CD8-positive, alpha-beta memory T cell (primary cell): ENCODE measurements around the gene THOP1. TPM values are rescaled to one million over a fixed set of nuclear protein-coding genes. Genes with fewer than 3 reads are reported as not detected.

Source experiments
- CTCF ChIA-PET: fragments of 350-600 bp; sonication (Branson Sonifier 250); formaldehyde crosslinking; loops from one replicate; lab custom pipeline; 2021; ENCODE audit warnings: antibody characterized with exemption; lab: Charles Lee
- POLR2A ChIA-PET: fragments of 350-600 bp; sonication (Branson Sonifier 250); formaldehyde crosslinking; loops from one replicate; lab custom pipeline; 2021; ENCODE audit warnings: antibody characterized with exemption; lab: Charles Lee
- DNase-seq, 5 donors: peaks; one replicate each; pipeline versions ENCODE4 v3.0.0 to v3.0.0-alpha.2; 2020 to 2022; ENCODE audit warnings: mixed read lengths in 1 of 5
- H3K27ac ChIP-seq: one replicate; pipeline ENCODE4 v1.7.0; 2013; ENCODE audit warnings: low read depth, mild to moderate bottlenecking, low read length, moderate library complexity
- H3K27me3 ChIP-seq: 2 replicates; pipeline ENCODE4 v1.7.0; 2013; ENCODE audit warnings: low read length, mild to moderate bottlenecking; ENCODE audit not compliant: insufficient read depth, poor library complexity, severe bottlenecking
- H3K36me3 ChIP-seq: 2 replicates; pipeline ENCODE4 v1.7.0; 2013; ENCODE audit warnings: mild to moderate bottlenecking, low read length, moderate library complexity; ENCODE audit not compliant: insufficient read depth
- H3K4me1 ChIP-seq: 2 replicates; pipeline ENCODE4 v1.7.0; 2013; ENCODE audit warnings: mild to moderate bottlenecking, low read length, moderate library complexity; ENCODE audit not compliant: insufficient read depth
- H3K4me3 ChIP-seq: 2 replicates; pipeline ENCODE4 v1.7.0; 2013; ENCODE audit warnings: mild to moderate bottlenecking, low read length
- H3K9me3 ChIP-seq: 2 replicates; pipeline ENCODE4 v1.7.0; 2013; ENCODE audit warnings: mild to moderate bottlenecking, low read length
- H3K27ac Mint-ChIP-seq, 8 donors: one replicate each; pipeline ENCODE4 v1.8.0; 2020 to 2021; ENCODE audit warnings: mixed read lengths in 8 of 8, mild to moderate bottlenecking in 6 of 8, inconsistent platforms in 3 of 8, moderate library complexity in 3 of 8
- H3K27me3 Mint-ChIP-seq, 2 donors: one replicate each; pipeline ENCODE4 v1.8.0; 2020 to 2021; ENCODE audit warnings: mixed read lengths in 2 of 2, mild to moderate bottlenecking in 1 of 2, moderate library complexity in 1 of 2
- H3K36me3 Mint-ChIP-seq, 3 donors: one replicate each; pipeline ENCODE4 v1.8.0; 2020 to 2021; ENCODE audit warnings: mixed read lengths in 3 of 3, inconsistent platforms in 1 of 3, mild to moderate bottlenecking in 1 of 3
- H3K4me1 Mint-ChIP-seq, 3 donors: one replicate each; pipeline ENCODE4 v1.8.0; 2020 to 2021; ENCODE audit warnings: mixed read lengths in 3 of 3, inconsistent platforms in 1 of 3, mild to moderate bottlenecking in 1 of 3
- H3K4me3 Mint-ChIP-seq, 7 donors: one replicate each; pipeline ENCODE4 v1.8.0; 2020 to 2021; ENCODE audit warnings: mixed read lengths in 7 of 7, mild to moderate bottlenecking in 6 of 7, moderate library complexity in 4 of 7, inconsistent platforms in 2 of 7
- H3K9me3 Mint-ChIP-seq, 5 donors: one replicate each; pipeline ENCODE4 v1.8.0; 2020 to 2022; ENCODE audit warnings: mixed read lengths in 5 of 5, mild to moderate bottlenecking in 3 of 5, moderate library complexity in 2 of 5, inconsistent platforms in 1 of 5
- polyA plus RNA-seq: library from polyadenylated mRNA; unstranded; fragments of 300-500 nt; fragmentation: Illumina TruSeq; gene quantifications from one replicate; pipeline ENCODE4 v1.2.3, GENCODE V29; 2021
- total RNA-seq, 2 experiments: library from RNA; stranded (reverse); gene quantifications; one replicate each; pipeline ENCODE4 v1.2.3, GENCODE V29; 2021

THOP1 gene
- total and polyA plus RNA-seq, 3 experiments from 2014 or later: 40.2 to 178 (median 169) TPM

- peaks cover 0 to 12% (median 0%) of the 10 kb centered on the region in 3 donors for H3K36me3 Mint-ChIP-seq
- H3K4me3 Mint-ChIP-seq: peak overlapping the region in 3 of 7 donors; percentile 32 to 52 (median 44)
- H3K27me3 Mint-ChIP-seq: no peaks in the 10 kb centered on the region
- CTCF ChIA-PET: interaction anchor here (1.0 kb wide), 1 partner anchor 39 kb away, joined by 3 read pairs; no protein-coding TSS in a partner anchor
- Histone ChIP-seq H3K4me3 (no peak overlapping the region), H3K36me3 (no peaks in the 10 kb centered on the region), H3K4me1 (peaks cover 49% of the 10 kb centered on the region), H3K27me3 (no peaks in the 10 kb centered on the region), H3K9me3 (no peaks in the 10 kb centered on the region), H3K27ac (no peak overlapping the region)
- no peaks in the 10 kb centered on the region for H3K9me3 Mint-ChIP-seq
- no peak for DNase-seq
- POLR2A ChIA-PET: no interaction called here
- peaks cover 48 to 72% (median 55%) of the 10 kb centered on the region in 3 donors for H3K4me1 Mint-ChIP-seq
- H3K27ac Mint-ChIP-seq: peak overlapping the region in 7 of 8 donors; percentile 18 to 96 (median 62)
Measured at GRCh38 chr19:2780284-2780683, 5.0 kb upstream of the THOP1 start.

DNA sequence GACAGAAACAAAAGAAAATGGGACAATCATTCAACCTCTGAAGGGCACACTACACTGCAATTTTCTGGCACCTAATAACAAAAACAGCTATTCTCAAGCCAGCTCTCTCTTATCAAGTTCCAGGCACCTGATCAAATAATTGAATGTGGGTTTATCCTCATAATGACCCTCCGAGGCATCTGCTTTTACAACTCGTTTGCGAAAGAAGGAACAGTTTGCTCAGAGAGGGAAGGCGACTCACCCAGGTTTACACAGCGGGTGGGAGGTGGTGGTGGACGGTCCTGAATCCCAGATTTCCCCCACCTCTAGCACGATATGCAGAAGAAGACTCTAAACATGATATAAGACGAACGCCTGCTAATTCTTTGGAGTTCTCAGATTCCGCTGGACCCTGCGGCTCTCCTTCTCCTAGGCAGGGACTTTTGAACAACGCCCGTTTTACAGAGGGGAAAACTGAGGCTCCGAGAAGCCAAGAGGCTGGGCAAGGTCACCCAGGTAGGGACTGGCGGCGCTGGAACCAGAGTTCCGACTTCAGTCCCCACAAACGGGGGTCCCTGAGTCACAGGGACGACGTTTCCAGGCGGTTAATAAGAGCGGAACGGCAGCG is 2.9 kb upstream of the THOP1 start:
- DNase-seq: no peak
- H3K4me3 Mint-ChIP-seq: peak overlapping the region; percentile 85 to 94 (median 87)
- H3K4me1 ChIP-seq: peaks cover 43% of the 10 kb centered on the region
- peaks cover 0 to 9% (median 0%) of the 10 kb centered on the region in 3 donors for H3K36me3 Mint-ChIP-seq
- peaks cover 46 to 73% (median 54%) of the 10 kb centered on the region in 3 donors for H3K4me1 Mint-ChIP-seq
- peak overlapping the region; percentile 94 for H3K27ac ChIP-seq
- no peaks in the 10 kb centered on the region for H3K27me3 ChIP-seq
- no peaks in the 10 kb centered on the region for H3K27me3 Mint-ChIP-seq
- no peaks in the 10 kb centered on the region for H3K9me3 ChIP-seq
- ChIA-PET CTCF (interaction anchor here (1.0 to 1.5 kb wide), 2 partner anchors 134 to 168 kb away, joined by 3 to 4 read pairs; no protein-coding TSS in a partner anchor), POLR2A (no interaction called here)
- H3K27ac Mint-ChIP-seq: peak overlapping the region; percentile 86 to 98 (median 96)
- H3K4me3 ChIP-seq: peak overlapping the region; percentile 93
- no peaks in the 10 kb centered on the region for H3K9me3 Mint-ChIP-seq
- H3K36me3 ChIP-seq: no peaks in the 10 kb centered on the region

GRCh38 chr19:2782936-2783780 is 2.1 kb upstream of the THOP1 start, which contains the start of gene SGTA:
SGTA (minus strand) TSS chr19:2783273; CDS start chr19:2769068, 14,205 bp downstream.
- Histone ChIP-seq H3K36me3 (no peaks in the 10 kb centered on the region), H3K4me1 (peaks cover 43% of the 10 kb centered on the region), H3K4me3 (peak within 1 kb of the TSS; percentile 93), H3K9me3 (no peaks in the 10 kb centered on the region), H3K27me3 (no peaks in the 10 kb centered on the region), H3K27ac (peak within 1 kb of the TSS; percentile 94)
- ChIA-PET CTCF (interaction anchor here (1.0 to 1.5 kb wide), 2 partner anchors 135 to 167 kb away, joined by 3 to 4 read pairs; no protein-coding TSS in a partner anchor), POLR2A (no interaction called here)
- Mint-ChIP-seq H3K4me1 (peaks cover 46 to 73% (median 61%) of the 10 kb centered on the region in 3 donors), H3K27ac (peak within 1 kb of the TSS; percentile 89 to 98 (median 96)), H3K27me3 (no peaks in the 10 kb centered on the region), H3K36me3 (peaks cover 0 to 8% (median 0%) of the 10 kb centered on the region in 3 donors), H3K4me3 (peak within 1 kb of the TSS; percentile 85 to 94 (median 87)), H3K9me3 (no peaks in the 10 kb centered on the region)
- DNase-seq: peak; percentile 91 to 98 (median 94)

GRCh38 chr19:2783781-2784145 is 1.5 kb upstream of the THOP1 start:
- Mint-ChIP-seq H3K27ac (peak overlapping the region in 7 of 8 donors; percentile 89 to 98 (median 96)), H3K4me1 (peaks cover 44 to 69% (median 62%) of the 10 kb centered on the region in 3 donors), H3K4me3 (peak overlapping the region; percentile 85 to 94 (median 87)), H3K36me3 (peaks cover 0 to 5% (median 0%) of the 10 kb centered on the region in 3 donors), H3K9me3 (no peaks in the 10 kb centered on the region), H3K27me3 (no peaks in the 10 kb centered on the region)
- ChIA-PET POLR2A (no interaction called here), CTCF (interaction anchor here (1.0 to 1.5 kb wide), 2 partner anchors 135 to 167 kb away, joined by 3 to 4 read pairs; no protein-coding TSS in a partner anchor)
- H3K27ac ChIP-seq: peak overlapping the region; percentile 94
- H3K27me3 ChIP-seq: no peaks in the 10 kb centered on the region
- DNase-seq: no peak
- no peaks in the 10 kb centered on the region for H3K36me3 ChIP-seq
- H3K4me1 ChIP-seq: peaks cover 43% of the 10 kb centered on the region
- H3K9me3 ChIP-seq: no peaks in the 10 kb centered on the region
- H3K4me3 ChIP-seq: peak overlapping the region; percentile 93

DNA sequence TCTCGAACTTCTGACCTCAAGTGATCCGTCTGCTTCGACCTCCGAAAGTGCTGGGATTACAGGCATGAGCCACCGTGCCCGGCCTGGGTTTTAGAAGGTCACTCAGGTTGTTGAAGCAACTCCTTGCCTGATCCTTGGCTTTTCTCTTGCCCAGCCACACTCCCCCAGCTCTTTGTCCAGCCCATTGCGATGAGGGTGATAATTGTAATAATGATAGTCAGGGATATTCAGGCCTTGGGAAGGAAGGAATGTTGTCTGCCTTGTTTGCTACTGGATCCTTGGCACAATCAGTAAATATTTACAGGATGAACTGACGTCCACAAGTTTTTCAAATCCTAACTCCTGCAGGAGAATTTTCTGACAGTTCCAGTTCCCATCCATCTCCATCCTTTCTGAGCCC is 1.8 kb downstream of the THOP1 start:
- Mint-ChIP-seq H3K27me3 (no peaks in the 10 kb centered on the region), H3K27ac (peak overlapping the region in 1 of 8 donors; percentile 45), H3K36me3 (peaks cover 0 to 11% (median 0%) of the 10 kb centered on the region in 3 donors), H3K4me3 (peak overlapping the region; percentile 18 to 82 (median 61)), H3K9me3 (no peaks in the 10 kb centered on the region), H3K4me1 (peaks cover 27 to 47% (median 43%) of the 10 kb centered on the region in 3 donors)
- POLR2A ChIA-PET: no interaction called here
- H3K36me3 ChIP-seq: no peaks in the 10 kb centered on the region
- no peaks in the 10 kb centered on the region for H3K9me3 ChIP-seq
- H3K4me1 ChIP-seq: peaks cover 31% of the 10 kb centered on the region
- no peak overlapping the region for H3K27ac ChIP-seq
- no peak for DNase-seq
- no peak overlapping the region for H3K4me3 ChIP-seq
- H3K27me3 ChIP-seq: no peaks in the 10 kb centered on the region
- CTCF ChIA-PET: no interaction called here

DNA sequence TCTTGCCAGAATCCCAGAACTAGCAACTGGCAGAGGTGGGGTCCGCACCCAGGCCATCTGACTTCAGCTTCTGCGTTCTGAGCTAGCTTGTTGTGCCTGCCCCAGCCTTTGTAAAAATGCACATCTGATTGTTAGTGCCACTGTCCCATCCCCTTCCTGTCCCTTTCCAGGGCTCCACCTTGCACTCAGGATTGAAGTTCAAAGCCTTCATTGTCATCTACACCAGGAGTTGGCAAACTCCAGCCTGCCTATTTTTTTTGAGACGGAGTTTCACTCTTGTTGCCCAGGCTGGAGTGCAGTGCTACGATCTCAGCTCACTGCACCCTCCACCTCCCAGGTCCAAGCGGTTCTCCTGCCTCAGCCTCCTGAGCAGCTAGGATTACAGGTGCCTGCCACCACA is 2.9 kb downstream of the THOP1 start:
- Histone ChIP-seq H3K9me3 (no peaks in the 10 kb centered on the region), H3K27ac (no peak overlapping the region), H3K4me1 (peaks cover 25% of the 10 kb centered on the region), H3K4me3 (no peak overlapping the region), H3K27me3 (no peaks in the 10 kb centered on the region), H3K36me3 (no peaks in the 10 kb centered on the region)
- H3K4me1 Mint-ChIP-seq: peaks cover 20 to 40% (median 36%) of the 10 kb centered on the region in 3 donors
- H3K27me3 Mint-ChIP-seq: no peaks in the 10 kb centered on the region
- peak overlapping the region in 2 of 8 donors; percentile 2 to 33 for H3K27ac Mint-ChIP-seq
- H3K4me3 Mint-ChIP-seq: peak overlapping the region in 5 of 7 donors; percentile 25 to 82 (median 52)
- no peaks in the 10 kb centered on the region for H3K9me3 Mint-ChIP-seq
- ChIA-PET POLR2A (no interaction called here), CTCF (no interaction called here)
- H3K36me3 Mint-ChIP-seq: peaks cover 0 to 15% (median 0%) of the 10 kb centered on the region in 3 donors
- DNase-seq: no peak

DNA sequence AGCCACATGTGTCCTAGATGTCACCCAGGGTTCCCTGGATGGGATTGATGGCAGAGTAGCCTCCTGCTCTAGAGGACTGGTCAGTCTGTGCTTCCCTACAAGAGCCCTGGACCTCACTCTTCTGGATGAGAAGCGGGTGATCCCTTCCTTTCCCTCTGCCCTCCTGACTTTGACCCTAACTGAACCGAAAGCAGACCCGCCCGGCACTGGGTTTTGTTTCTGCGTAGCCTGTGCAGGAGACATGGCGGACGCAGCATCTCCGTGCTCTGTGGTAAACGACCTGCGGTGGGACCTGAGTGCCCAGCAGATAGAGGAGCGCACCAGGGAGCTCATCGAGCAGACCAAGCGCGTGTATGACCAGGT is 4.9 kb downstream of the THOP1 start:
- DNase-seq: no peak
- H3K27ac Mint-ChIP-seq: peak overlapping the region in 1 of 8 donors; percentile 82
- H3K4me3 Mint-ChIP-seq: no peak overlapping the region

More for the DNA sequence above, 4.9 kb downstream of the THOP1 start:
- Mint-ChIP-seq H3K9me3 (no peaks in the 10 kb centered on the region), H3K4me1 (peaks cover 11 to 25% (median 23%) of the 10 kb centered on the region in 3 donors), H3K36me3 (peaks cover 0 to 25% (median 0%) of the 10 kb centered on the region in 3 donors), H3K27me3 (no peaks in the 10 kb centered on the region)
- H3K27me3 ChIP-seq: no peaks in the 10 kb centered on the region
- ChIA-PET CTCF (no interaction called here), POLR2A (no interaction called here)
- H3K4me3 ChIP-seq: no peak overlapping the region
- H3K36me3 ChIP-seq: no peaks in the 10 kb centered on the region
- peaks cover 6% of the 10 kb centered on the region for H3K4me1 ChIP-seq
- H3K9me3 ChIP-seq: no peaks in the 10 kb centered on the region
- H3K27ac ChIP-seq: no peak overlapping the region
